ENCODE results near the gene SNAPC4. TPM values are rescaled to one million over a fixed set of nuclear protein-coding genes. Genes with fewer than 3 reads are reported as not detected.

Gene SNAPC4
- polyA plus RNA-seq, 1 donor from 2014 or later, result 6.8 TPM

GRCh38 chr9:136383436-136383835, 16.5 kb downstream of the SNAPC4 start (continued):
- TF ChIP-seq MXI1 (conservative IDR thresholded peaks at IDR 0.05; ENCODE audit: poor library complexity, severe bottlenecking), result no peak

- Histone ChIP-seq H3K27me3 (ENCODE audit: insufficient read depth, low read depth, low read length) (no peaks in the 10 kb centered on the region), H3K79me2 (replicated peaks; ENCODE audit: insufficient read depth, low read length) (no peaks in the 10 kb centered on the region), H3K4me2 (ENCODE audit: low read length) (no peak overlapping the region), H3K27ac (ENCODE audit: low read length) (no peak overlapping the region), H4K20me1 (ENCODE audit: insufficient read depth) (no peaks in the 10 kb centered on the region), H3K9me2 (ENCODE audit: insufficient read depth, low read length) (no peaks in the 10 kb centered on the region), H3K36me3 (ENCODE audit: insufficient read depth, low read length) (no peaks in the 10 kb centered on the region), H3K9me3 (ENCODE audit: low read length) (no peaks in the 10 kb centered on the region), H3K9ac (ENCODE audit: low read length) (no peak overlapping the region), H2AFZ (ENCODE audit: low read depth, low read length) (no peak overlapping the region), H3F3A (ENCODE audit: insufficient read depth, low read length, poor library complexity, severe bottlenecking) (no peaks in the 10 kb centered on the region), H3K4me3 (ENCODE audit: low read length) (no peak overlapping the region)
- no peak for TF ChIP-seq REST (IDR thresholded peaks at IDR 0.05; ENCODE audit: borderline replicate concordance)
- no peak for TF ChIP-seq EZH2 (IDR thresholded peaks at IDR 0.05; ENCODE audit: borderline replicate concordance, insufficient read depth, low read length, poor library complexity, severe bottlenecking)
- TF ChIP-seq TAF1 (IDR thresholded peaks at IDR 0.05; ENCODE audit: low read depth), result no peak
Observed at GRCh38 chr9:136381966-136382513, 17.9 kb downstream of the SNAPC4 start.

GRCh38 chr9:136381311-136381710, 18.7 kb downstream of the SNAPC4 start:
- Histone ChIP-seq H2AFZ (ENCODE audit: low read depth, low read length) (no peak overlapping the region), H3K27ac (ENCODE audit: low read length) (no peak overlapping the region), H3K79me2 (replicated peaks; ENCODE audit: insufficient read depth, low read length) (no peaks in the 10 kb centered on the region), H4K20me1 (ENCODE audit: insufficient read depth) (no peaks in the 10 kb centered on the region), H3F3A (ENCODE audit: insufficient read depth, low read length, poor library complexity, severe bottlenecking) (no peaks in the 10 kb centered on the region), H3K4me2 (ENCODE audit: low read length) (no peak overlapping the region), H3K4me3 (ENCODE audit: low read length) (no peak overlapping the region), H3K36me3 (ENCODE audit: insufficient read depth, low read length) (no peaks in the 10 kb centered on the region), H3K9ac (ENCODE audit: low read length) (no peak overlapping the region), H3K9me3 (ENCODE audit: low read length) (no peaks in the 10 kb centered on the region), H3K9me2 (ENCODE audit: insufficient read depth, low read length) (no peaks in the 10 kb centered on the region), H3K27me3 (ENCODE audit: insufficient read depth, low read depth, low read length) (no peaks in the 10 kb centered on the region)
- TF ChIP-seq CTCF (IDR thresholded peaks at IDR 0.05; ENCODE audit: poor library complexity, severe bottlenecking) (no peak), SMC3 (conservative IDR thresholded peaks at IDR 0.05; ENCODE audit: poor library complexity) (no peak), REST (IDR thresholded peaks at IDR 0.05; ENCODE audit: borderline replicate concordance) (no peak), RAD21 (conservative IDR thresholded peaks at IDR 0.05) (no peak), MXI1 (conservative IDR thresholded peaks at IDR 0.05; ENCODE audit: poor library complexity, severe bottlenecking) (no peak), POLR2AphosphoS5 (IDR thresholded peaks at IDR 0.05) (no peak), EZH2 (IDR thresholded peaks at IDR 0.05; ENCODE audit: borderline replicate concordance, insufficient read depth, low read length, poor library complexity, severe bottlenecking) (no peak), TAF1 (IDR thresholded peaks at IDR 0.05; ENCODE audit: low read depth) (no peak), EP300 (conservative IDR thresholded peaks at IDR 0.05; ENCODE audit: poor library complexity, severe bottlenecking) (no peak)

Data from neural cell (in vitro differentiated cells).